IPS-18a (cell line): ENCODE data around the gene EYS.
"Not testable (repeated sequence)": the region's sequence is repeated elsewhere in the genome, so short reads cannot be mapped to it uniquely, and the experiment has no call there.

Experiments used
- H3K27ac ChIP-seq: one replicate; pipeline ENCODE4 v1.5.1; 2013; ENCODE audit warnings: low read length
- H3K27me3 ChIP-seq: one replicate; pipeline ENCODE4 v1.6.1; 2013; ENCODE audit warnings: mild to moderate bottlenecking, low read length; ENCODE audit not compliant: control insufficient read depth, insufficient read depth
- H3K36me3 ChIP-seq: one replicate; pipeline ENCODE4 v1.6.1; 2013; ENCODE audit warnings: low read depth, low read length; ENCODE audit not compliant: control insufficient read depth
- H3K4me1 ChIP-seq: one replicate; pipeline ENCODE4 v1.6.1; 2013; ENCODE audit warnings: low read depth, low read length; ENCODE audit not compliant: control insufficient read depth
- H3K4me3 ChIP-seq: one replicate; pipeline ENCODE4 v1.5.1; 2013; ENCODE audit warnings: low read length
- H3K9ac ChIP-seq: one replicate; pipeline ENCODE4 v1.6.1; 2013; ENCODE audit warnings: mild to moderate bottlenecking, low read length, moderate library complexity
- H3K9me3 ChIP-seq: one replicate; pipeline ENCODE4 v1.6.1; 2013; ENCODE audit warnings: low read depth, low read length; ENCODE audit not compliant: control insufficient read depth

Gene EYS

DNA sequence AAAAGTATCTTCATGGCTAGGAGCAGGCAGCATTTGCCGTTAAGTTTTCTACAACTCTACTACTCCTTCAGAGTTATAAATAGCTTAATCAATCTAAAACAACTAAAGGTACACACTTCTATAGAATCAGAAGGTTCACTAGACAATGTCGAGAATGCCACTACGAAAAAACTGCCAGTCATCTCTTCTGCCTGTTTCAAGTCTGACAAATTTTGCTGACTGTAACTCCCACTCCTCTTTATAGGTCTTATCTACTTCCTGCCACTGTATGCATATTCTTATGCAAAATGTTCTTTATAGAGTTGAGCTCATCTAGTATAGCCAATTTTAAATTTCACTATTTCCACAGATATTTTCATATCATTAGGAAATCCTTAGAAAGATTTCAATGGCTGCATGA is 160.1 kb downstream of the EYS start:
- Histone ChIP-seq H3K27me3 (no peaks in the 10 kb centered on the region), H3K36me3 (no peaks in the 10 kb centered on the region), H3K9ac (no peak overlapping the region), H3K4me1 (no peaks in the 10 kb centered on the region), H3K9me3 (no peaks in the 10 kb centered on the region), H3K4me3 (no peak overlapping the region), H3K27ac (no peak overlapping the region)

DNA sequence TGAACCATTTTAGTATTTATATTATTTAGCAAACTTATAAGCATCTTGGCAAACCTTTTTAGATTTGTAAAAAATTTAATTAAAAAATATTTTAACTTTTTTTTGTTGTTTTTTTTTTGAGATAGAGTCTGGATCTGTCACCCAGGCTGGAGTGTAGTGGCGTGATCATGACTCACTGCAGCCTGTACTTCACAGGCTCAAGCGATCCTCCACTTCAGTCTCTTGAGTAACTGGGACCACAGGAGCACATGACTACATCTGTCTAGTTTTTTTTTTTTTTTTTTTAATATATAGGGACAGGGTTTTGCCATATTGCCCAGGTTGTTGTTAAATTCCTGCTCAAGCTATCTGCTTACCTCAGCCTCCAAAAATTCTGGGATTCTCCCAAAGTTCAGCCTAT is 161.1 kb downstream of the EYS start:
- H3K9ac ChIP-seq, result no peak overlapping the region
- no peaks in the 10 kb centered on the region for H3K27me3 ChIP-seq
- H3K4me3 ChIP-seq, result no peak overlapping the region
- no peaks in the 10 kb centered on the region for H3K4me1 ChIP-seq
- no peaks in the 10 kb centered on the region for H3K36me3 ChIP-seq
- no peak overlapping the region for H3K27ac ChIP-seq
- no peaks in the 10 kb centered on the region for H3K9me3 ChIP-seq

DNA sequence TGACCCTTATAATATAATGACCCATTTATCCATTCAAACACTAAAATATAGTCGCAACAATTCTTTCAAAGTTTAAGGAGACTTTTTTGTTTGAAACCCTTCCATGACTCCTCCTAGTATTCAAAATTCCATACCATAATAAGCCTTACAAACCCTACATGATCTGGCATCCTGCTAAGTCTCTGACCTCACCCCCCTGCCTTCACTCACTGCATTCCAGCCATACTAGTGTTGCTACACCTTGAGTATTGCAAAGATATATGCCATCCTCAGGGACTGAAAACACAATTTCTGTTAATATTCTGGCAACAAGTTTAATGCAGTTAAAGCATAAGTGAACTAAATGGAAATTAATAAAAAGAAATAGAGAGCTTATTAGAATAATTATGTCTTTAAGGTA is 168.4 kb downstream of the EYS start:
- H3K4me3 ChIP-seq, result no peak overlapping the region
- no peaks in the 10 kb centered on the region for H3K4me1 ChIP-seq
- no peaks in the 10 kb centered on the region for H3K9me3 ChIP-seq
- H3K36me3 ChIP-seq, result no peaks in the 10 kb centered on the region
- H3K27me3 ChIP-seq, result no peaks in the 10 kb centered on the region
- H3K27ac ChIP-seq, result no peak overlapping the region
- no peak overlapping the region for H3K9ac ChIP-seq

DNA sequence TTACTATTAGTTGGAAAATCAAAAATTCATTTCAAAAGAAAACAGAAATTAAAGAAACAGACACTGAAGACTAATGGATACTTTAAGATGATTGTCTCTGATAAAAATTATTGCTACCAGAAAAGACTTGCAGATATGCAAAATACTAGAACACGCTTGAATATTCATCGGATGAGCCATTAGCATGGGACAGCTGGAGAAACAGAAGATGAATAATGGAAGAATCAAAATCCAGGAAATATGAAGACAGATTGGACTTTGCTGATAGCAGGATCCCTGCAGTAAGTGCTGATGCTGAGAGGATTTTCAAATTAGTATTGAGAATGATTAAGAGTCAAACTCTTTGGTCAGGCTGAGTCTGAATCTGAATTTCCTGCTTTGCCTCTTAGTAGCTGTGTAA is 169.4 kb downstream of the EYS start:
- Histone ChIP-seq H3K4me1 (no peaks in the 10 kb centered on the region), H3K9me3 (no peaks in the 10 kb centered on the region), H3K27ac (no peak overlapping the region), H3K27me3 (no peaks in the 10 kb centered on the region), H3K9ac (no peak overlapping the region), H3K4me3 (no peak overlapping the region), H3K36me3 (no peaks in the 10 kb centered on the region)

DNA sequence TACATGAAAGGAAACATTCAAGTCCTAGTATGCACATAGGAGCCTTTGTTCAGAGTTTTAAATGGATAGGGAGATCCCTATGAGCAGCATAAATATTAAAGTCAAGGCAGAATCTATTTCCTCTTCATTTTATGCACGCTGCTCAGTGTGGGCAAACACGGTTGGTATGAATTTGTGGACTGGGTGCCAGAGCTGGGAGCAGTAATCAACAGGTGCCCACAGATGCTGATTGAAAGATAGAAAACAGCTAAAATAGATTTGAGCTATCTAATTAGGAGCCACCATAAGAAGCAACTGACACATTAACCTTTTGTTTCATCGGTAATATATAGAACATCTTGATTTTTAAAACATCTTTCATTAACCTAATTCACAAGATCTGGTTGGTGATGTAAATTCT is 175.5 kb downstream of the EYS start:
- Histone ChIP-seq H3K27me3 (no peaks in the 10 kb centered on the region), H3K4me1 (no peaks in the 10 kb centered on the region)

DNA sequence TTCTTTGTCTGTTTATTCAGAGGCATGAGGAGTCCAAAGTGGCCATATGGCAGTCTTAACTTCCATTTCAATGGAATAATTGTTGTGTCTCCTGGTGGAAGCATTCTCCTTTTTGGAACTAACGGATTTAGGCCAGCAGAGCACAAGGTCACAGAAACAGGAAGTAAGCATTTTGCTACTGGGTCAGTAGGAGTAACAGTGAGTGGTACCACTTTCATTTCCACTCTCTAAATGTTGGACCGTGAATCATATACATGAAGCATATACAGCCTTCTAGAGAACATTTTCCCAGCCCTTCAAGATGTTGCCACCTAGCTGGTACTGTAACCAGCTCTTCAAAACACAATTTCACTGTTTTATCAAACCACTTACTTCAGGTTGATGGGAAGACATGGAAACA is 182.8 kb downstream of the EYS start:
- Histone ChIP-seq H3K4me1 (no peaks in the 10 kb centered on the region), H3K27ac (no peak overlapping the region), H3K9me3 (no peaks in the 10 kb centered on the region), H3K9ac (no peak overlapping the region), H3K27me3 (no peaks in the 10 kb centered on the region), H3K36me3 (no peaks in the 10 kb centered on the region), H3K4me3 (no peak overlapping the region)

More for the DNA sequence above, 175.5 kb downstream of the EYS start:
- Histone ChIP-seq H3K27ac (no peak overlapping the region), H3K9me3 (no peaks in the 10 kb centered on the region), H3K4me3 (no peak overlapping the region), H3K9ac (no peak overlapping the region), H3K36me3 (no peaks in the 10 kb centered on the region)

DNA sequence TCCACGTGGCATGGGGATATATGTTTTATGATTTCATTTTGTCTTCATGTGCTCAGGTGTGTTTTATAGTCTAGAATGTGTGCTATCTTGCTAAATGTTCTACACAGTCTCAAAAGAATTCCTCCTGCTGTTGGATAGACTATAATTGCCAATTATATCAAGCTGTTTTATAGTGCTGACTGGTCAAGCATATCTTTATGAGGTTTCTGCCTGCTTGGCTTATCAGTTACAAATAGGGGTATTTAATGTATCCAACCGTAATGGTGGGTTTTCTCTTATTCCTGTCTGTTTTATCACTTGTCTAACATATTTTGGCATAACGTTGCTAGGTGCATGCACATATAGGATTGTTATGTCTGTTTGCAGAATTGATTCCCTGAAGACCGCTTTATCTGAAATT is 201.3 kb downstream of the EYS start:
- Histone ChIP-seq H3K9me3 (no peaks in the 10 kb centered on the region), H3K9ac (no peak overlapping the region), H3K27me3 (no peaks in the 10 kb centered on the region), H3K27ac (no peak overlapping the region), H3K4me1 (no peaks in the 10 kb centered on the region), H3K36me3 (no peaks in the 10 kb centered on the region), H3K4me3 (no peak overlapping the region)

DNA sequence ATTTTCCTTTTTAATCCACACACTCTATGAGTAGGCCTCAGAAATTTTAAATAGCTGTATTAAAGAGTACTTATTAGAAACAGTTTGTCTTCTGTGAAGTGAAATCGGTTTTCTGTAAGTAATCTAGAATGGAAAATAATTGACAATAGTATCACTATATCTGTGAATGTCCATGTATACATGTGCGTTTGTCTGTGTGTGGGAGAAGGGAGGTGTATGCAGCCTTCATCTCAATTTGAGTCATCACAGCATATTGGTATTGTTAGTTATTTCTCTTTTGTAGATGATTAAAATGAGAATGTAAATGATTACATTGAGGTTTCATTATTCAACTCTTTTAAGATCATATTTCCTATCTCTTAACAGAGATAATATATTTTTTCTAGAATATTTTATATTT is 206.0 kb downstream of the EYS start:
- H3K27ac ChIP-seq, result no peak overlapping the region
- H3K36me3 ChIP-seq, result no peaks in the 10 kb centered on the region
- H3K9me3 ChIP-seq, result no peaks in the 10 kb centered on the region
- H3K9ac ChIP-seq, result no peak overlapping the region
- H3K27me3 ChIP-seq, result no peaks in the 10 kb centered on the region
- H3K4me1 ChIP-seq, result no peaks in the 10 kb centered on the region
- H3K4me3 ChIP-seq, result no peak overlapping the region

DNA sequence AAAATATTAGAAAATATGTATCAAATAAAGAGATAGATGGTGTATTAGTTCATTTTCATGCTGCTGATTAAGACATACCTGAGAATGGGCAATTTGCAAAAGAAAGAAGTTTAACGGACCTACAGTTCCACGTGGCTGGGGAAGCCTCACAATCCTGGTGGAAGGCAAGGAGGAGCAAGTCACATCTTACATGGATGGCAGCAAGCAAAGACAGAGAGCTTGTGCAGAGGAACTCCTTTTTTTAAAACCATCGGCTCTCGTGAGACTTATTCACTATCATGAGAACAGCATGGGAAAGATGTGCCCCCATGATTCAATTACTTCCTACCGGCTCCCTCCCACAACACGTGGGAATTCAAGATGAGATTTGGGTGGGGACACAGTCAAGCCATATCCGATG is 223.4 kb downstream of the EYS start:
- not testable (repeated sequence) for H3K36me3 ChIP-seq, H3K27me3 ChIP-seq, H3K4me3 ChIP-seq, H3K27ac ChIP-seq, H3K4me1 ChIP-seq, H3K9me3 ChIP-seq, H3K9ac ChIP-seq

DNA sequence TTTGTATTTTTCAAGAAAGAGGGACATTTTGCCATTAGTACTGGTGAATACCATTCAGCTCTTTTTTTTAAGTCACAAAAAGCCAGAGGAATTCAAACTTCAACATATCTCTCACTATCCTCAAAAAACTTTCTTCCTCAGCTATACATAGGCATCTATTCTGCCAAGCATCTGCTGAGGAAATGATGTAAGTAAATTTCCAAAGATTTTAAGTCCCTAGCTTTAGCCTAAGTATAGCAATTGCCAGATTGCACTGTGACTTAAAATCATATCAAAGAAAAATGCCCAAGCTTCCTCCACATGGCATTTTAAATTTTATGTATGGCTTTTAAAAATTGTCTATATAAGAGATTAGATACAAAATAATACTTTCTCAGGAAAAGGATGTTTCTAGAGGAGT is 237.4 kb downstream of the EYS start:
- Histone ChIP-seq H3K4me3 (no peak overlapping the region), H3K36me3 (no peaks in the 10 kb centered on the region), H3K9me3 (no peaks in the 10 kb centered on the region), H3K4me1 (no peaks in the 10 kb centered on the region), H3K27me3 (no peaks in the 10 kb centered on the region), H3K27ac (no peak overlapping the region), H3K9ac (no peak overlapping the region)

DNA sequence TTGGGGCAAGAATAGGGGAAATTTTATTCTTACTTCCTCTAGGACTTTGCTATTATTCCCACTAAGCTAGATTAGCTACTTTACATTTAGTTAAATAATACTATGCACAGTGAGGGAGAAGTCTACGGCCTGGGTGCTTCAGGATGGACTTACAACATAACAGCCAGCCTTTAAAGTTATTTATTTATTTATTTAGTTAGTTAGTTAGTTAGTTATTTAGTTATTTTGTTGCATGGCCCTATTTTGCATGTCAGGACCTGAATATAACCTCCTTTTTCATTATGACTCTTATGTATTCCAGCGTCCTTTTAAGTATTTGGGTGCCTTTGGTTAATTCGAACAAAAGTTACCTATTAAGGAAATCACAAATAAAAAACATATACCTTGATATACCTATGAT is 238.7 kb downstream of the EYS start:
- Histone ChIP-seq H3K27me3 (no peaks in the 10 kb centered on the region), H3K9me3 (no peaks in the 10 kb centered on the region), H3K9ac (no peak overlapping the region), H3K4me3 (no peak overlapping the region), H3K36me3 (no peaks in the 10 kb centered on the region), H3K27ac (no peak overlapping the region), H3K4me1 (no peaks in the 10 kb centered on the region)

DNA sequence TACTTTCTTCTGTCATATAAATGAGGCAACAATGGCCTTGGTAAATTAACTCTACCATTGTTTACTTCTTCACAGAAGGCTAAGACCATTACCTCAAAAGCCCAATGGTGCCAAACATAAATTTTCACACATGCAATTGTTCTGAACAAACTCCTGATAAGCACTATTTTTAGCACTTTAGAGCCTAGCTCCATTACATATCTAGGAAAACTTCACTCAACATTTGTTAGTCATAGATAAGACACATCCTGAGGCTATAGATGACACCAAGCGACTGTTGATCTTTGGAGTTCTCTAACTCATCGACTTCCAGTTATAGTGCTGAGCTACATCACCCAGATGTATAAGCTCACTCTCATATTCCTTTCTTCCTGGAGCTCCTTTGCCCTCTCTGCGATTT is 245.9 kb downstream of the EYS start:
- Histone ChIP-seq H3K9me3 (no peaks in the 10 kb centered on the region), H3K27ac (no peak overlapping the region), H3K9ac (no peak overlapping the region), H3K36me3 (no peaks in the 10 kb centered on the region), H3K4me3 (no peak overlapping the region), H3K27me3 (no peaks in the 10 kb centered on the region), H3K4me1 (no peaks in the 10 kb centered on the region)

DNA sequence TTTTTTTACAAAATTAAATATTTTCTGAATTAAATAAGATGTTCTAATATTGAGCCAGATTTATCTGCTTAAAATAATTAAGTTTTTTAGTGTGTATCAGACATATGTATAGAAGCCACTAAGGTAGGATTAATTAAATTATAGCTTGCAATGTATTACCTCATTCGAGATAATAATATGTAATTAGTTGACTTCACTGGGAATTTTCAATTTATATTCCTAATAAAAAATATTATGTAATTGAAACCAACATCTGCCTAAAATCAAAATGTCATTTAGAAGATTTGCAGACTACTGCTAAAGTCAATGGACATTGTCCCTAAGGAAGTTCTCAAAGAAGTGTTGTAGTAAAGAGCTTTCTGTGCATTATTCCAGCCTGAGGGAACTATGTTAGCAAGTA is 254.7 kb downstream of the EYS start:
- no peaks in the 10 kb centered on the region for H3K27me3 ChIP-seq
- peaks cover 27% of the 10 kb centered on the region for H3K4me1 ChIP-seq
- H3K9me3 ChIP-seq, result peaks cover 4% of the 10 kb centered on the region
- H3K27ac ChIP-seq, result no peak overlapping the region
- H3K9ac ChIP-seq, result no peak overlapping the region
- H3K4me3 ChIP-seq, result no peak overlapping the region
- H3K36me3 ChIP-seq, result no peaks in the 10 kb centered on the region
